Posterior vena cava (tissue), 2 donors: ENCODE data around the gene DNAI1. TPM values are rescaled to one million over a fixed set of nuclear protein-coding genes. Genes with fewer than 3 reads are reported as not detected.

Source experiments
- DNase-seq: peaks from one replicate; pipeline ENCODE4 v3.0.0-alpha.2; 2020; ENCODE audit warnings: low spot score
- intact Hi-C, 2 donors: fragments of 100-400 bp; cut with DNase I; formaldehyde crosslinking; loops; one replicate each; pipeline versions ENCODE4 v1.14.1 to v1.14.2; 2022 to 2023
- total RNA-seq, 2 donors: library from RNA; stranded (reverse); fragmentation: NEBNext Ultra II Directional; extraction: Animal tissue kit (Norgen Biotek cat#: 25700); gene quantifications; one replicate each; pipeline ENCODE4 v1.2.1, GENCODE V29; 2021
- donor health status: DM: yes; HTN: yes; CAD: no.
- donor health status: DM: yes; HTN: yes; CAD: no.

Gene DNAI1
- total RNA-seq, 2 donors from 2014 or later, result not detected

DNA sequence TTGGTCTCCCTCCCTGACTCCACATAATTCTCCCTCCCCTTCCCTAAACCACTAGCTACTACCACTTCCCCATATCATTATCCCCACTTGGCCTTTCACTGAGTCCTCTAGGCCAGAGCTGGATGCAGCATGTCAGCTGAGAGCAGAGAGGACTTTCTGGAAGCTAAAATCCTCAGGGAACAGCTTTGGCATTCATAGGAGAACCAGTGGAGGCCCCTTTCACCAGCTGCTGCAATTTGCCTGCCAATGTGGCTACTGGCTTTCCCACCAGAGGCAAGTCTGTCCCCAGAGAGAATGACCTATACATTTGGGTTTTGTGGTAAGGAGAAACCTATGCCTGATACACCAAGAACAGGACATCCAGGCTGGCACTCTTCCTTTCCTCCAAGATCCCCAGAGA, 14.6 kb upstream of the DNAI1 start:
- intact Hi-C loops, result loop anchor here in 1 of 2 donors (5.0 kb wide), 1 partner anchor 53 kb away; no protein-coding TSS in a partner anchor
- no peak for DNase-seq

GRCh38 chr9:34446468-34446891, 12.1 kb upstream of the DNAI1 start:
- intact Hi-C loops, result no loop called here
- no peak for DNase-seq

DNA sequence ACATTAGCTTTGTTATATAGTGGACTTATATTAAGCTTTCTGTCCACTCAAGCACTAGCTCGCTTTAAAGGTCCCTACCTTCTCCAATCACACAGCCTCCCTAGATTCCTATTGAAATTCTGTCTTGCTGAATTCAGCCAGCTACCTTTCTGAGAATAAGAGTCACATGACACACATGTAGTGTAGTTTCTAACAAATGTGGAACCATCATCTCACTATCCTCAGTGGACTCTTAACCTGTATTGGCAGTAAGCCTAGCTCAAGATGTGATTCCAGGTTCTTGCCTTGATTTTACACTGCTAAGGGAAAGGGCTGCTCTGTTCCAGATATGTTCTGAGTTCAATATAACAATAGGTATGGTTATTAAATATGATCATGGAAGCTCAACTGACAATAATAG, 11.7 kb upstream of the DNAI1 start:
- intact Hi-C loops, result no loop called here

GRCh38 chr9:34450644-34451043, 8.0 kb upstream of the DNAI1 start:
- intact Hi-C loops, result no loop called here

More for the DNA sequence above, 11.7 kb upstream of the DNAI1 start:
- DNase-seq, result no peak

GRCh38 chr9:34451135-34451534, 7.5 kb upstream of the DNAI1 start:
- DNase-seq, result no peak
- intact Hi-C loops, result no loop called here

More at GRCh38 chr9:34450644-34451043, 8.0 kb upstream of the DNAI1 start:
- DNase-seq, result no peak

DNA sequence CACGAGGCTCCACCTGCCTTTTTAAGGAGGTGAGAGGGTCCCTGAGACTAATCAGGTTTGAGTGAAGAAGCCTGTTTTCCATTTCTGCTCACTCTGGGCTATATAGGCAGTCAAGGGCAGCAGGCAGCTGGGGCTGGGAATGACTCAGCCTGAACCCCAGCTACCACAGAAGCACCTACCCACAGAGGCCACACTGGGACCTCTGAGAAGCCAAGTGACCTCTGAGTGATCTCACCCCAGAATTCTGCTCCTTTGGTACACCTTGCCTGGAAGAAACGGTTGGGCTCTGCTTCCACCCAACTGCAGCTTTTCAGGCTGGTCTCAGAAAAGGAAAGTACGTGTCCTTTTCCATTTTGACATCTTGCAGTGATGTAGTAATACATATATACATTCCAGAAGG, 7.1 kb upstream of the DNAI1 start:
- DNase-seq, result no peak
- intact Hi-C loops, result no loop called here

DNA sequence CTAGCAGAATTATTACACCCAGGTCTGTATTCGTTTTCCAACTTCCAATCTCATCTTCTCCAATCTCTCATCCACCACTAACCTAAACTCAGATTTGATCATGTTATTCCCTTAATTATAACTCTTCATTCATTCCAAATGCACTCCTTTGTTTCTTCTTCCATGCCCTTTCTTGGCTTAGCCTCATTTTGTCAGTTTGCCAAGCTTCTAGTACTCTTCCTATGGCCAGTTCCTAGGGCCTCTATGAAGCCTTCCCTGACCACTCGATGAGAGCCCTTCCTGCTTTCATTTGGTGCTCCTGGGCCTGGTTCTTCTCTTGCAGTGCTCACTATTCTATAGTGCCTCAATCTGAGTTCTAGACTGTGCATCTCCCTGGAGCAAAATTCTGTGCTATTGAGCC, 6.0 kb upstream of the DNAI1 start:
- intact Hi-C loops, result no loop called here
- no peak for DNase-seq

DNA sequence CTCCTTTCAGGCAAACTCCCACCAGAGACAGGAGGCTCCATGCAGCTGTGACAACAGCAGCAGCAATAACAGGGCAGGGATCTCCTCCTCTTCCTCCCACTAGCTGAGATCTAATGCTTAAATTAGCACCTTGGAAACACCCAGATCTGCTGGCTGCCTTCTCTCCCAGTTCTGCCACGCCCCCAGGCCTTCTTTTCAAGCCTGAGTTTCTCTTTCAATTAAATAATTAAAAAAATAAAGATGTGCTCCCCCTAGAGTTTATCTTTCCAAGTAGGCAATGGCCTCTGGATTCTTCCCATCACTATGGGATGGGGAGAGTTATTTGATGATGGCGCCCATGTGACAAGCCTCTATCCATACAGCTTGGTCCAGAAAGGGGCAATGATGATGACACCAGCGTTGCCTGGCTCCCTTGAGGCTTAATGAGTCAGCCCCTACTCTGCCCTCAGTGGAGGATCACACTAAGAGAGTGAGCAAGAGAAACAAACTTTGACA, 4.0 kb upstream of the DNAI1 start:
- peak; percentile 82 for DNase-seq
- intact Hi-C loops, result loop anchor here in 1 of 2 donors (5.0 kb wide), 1 partner anchor 598 kb away; no protein-coding TSS in a partner anchor

GRCh38 chr9:34456151-34456550, 2.5 kb upstream of the DNAI1 start:
- DNase-seq, result no peak
- intact Hi-C loops, result loop anchor here in 1 of 2 donors (5.0 kb wide), 1 partner anchor 596 kb away; no protein-coding TSS in a partner anchor

- intact Hi-C loops, result loop anchor here in 1 of 2 donors (5.0 kb wide), 1 partner anchor 596 kb away; no protein-coding TSS in a partner anchor
- no peak for DNase-seq
Measured at GRCh38 chr9:34456746-34457145, 1.9 kb upstream of the DNAI1 start.

GRCh38 chr9:34457266-34458012, 1.2 kb upstream of the DNAI1 start:
- intact Hi-C loops, result loop anchor here in 1 of 2 donors (5.0 kb wide), 1 partner anchor 595 kb away; no protein-coding TSS in a partner anchor
- peak; percentile 93 for DNase-seq

DNA sequence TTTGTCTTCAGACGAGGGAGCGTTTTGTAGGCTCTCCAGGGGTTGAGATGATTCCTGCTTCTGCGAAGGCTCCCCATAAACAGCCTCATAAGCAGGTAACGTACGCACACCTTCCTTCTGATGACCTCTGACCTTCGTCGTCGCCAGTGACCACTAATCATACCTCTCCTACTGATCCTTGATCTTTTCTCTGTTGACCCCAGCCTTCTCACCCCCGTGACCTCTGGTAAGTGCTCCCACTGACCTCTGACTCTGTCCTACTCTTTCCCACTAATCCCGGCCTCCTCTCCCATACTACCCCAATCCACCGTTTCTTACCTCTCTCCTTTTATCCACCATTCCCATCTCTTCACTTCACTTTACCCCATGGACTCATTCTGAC, 345 bp downstream of the DNAI1 start:
- no peak for DNase-seq
- intact Hi-C loops, result loop anchor here in 1 of 2 donors (5.0 kb wide), 1 partner anchor 593 kb away; no protein-coding TSS in a partner anchor

DNA sequence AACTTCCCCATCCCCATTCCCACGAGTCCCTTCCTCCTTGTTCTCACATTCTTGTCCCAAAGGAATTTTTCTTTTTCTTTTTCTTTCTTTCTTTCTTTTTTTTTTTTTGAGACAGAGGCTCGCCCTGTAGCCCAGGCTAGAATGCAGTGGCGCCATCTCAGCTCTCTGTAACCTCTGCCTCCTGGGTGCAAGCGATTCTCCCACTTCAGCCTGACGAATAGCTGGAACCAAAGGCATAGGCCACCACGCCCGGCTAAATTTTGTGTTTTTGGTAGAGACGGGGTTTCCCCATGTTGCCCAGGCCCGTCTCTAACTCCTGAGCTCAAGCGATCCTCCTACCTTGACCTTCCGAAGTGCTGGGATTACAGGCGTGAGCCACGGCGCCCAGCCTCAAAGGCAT, 751 bp downstream of the DNAI1 start:
- intact Hi-C loops, result loop anchor here in 1 of 2 donors (5.0 kb wide), 1 partner anchor 593 kb away; no protein-coding TSS in a partner anchor
- no peak for DNase-seq

DNA sequence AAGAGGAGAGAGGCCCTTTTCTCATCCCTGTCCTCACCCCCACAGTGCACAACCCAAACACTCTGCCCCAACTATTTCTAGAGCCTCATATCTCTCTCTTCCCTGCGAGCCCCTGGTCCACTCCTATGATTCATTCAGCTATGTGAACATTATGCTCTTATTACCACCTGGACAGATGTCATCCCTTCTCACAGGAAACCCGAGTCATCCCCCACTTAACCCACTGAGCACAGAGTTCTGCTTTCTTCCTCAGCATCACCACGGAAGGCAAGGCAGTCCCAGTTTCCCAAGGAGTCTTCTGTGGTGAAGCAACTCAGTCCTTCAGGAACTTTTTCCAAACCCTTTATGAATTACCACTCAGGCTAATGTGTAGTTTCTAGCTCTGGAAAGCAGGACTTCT, 1.3 kb downstream of the DNAI1 start:
- intact Hi-C loops, result loop anchor here in 1 of 2 donors (5.0 kb wide), 1 partner anchor 592 kb away; no protein-coding TSS in a partner anchor
- no peak for DNase-seq

DNA sequence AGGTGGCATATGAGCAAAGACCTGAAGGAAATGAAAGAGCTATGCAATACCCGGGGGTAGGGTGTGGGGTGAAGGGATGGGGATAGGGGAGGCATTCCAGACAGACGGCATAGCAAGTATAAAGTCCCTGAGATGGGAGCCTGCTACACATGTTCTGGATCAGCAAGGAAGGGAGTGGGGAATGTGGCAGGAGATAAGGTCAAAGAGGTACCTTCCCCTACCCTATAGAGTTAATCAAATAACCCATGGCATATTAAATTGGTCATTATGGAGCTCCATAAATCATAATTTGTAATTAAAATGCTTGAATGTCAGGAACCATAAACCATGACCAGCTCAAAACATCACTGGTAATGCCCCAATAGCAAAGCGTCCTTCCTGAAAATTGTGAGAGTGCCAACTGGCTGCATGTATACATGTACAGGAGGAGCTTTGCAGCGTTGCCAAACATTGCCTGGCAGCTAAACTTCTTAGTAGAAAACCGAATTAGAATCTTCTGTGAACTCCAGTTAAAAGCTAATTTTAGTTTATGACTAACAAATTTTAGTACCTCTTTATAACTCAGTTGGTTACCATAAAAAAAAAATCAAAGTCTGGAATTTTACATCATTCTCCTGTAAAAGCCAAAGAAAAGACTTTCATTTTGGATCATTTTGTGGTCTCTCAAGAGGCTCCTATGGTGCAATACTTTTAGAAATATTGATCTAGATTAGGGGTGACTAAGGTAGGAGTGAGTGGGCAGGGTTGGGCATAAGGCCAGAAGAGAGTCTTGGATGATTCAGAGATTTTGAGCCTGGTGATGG, 4.7 kb downstream of the DNAI1 start:
- no peak for DNase-seq

DNA sequence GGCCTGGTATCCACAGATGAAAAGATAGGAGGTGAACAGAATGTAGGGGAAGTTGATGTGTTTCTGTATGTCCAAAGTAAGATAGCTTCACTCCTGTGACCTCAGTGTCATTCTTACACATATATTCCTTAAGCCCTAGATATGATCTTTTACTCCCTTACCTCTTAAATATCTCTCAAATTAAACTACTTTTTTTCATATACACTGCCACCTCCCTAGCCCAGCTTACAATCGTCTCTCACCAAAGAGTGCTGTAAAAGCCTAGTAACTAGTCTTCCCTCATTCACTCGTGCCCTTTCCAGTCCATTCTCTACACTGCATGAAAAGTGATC, 5.3 kb downstream of the DNAI1 start:
- no peak for DNase-seq
- intact Hi-C loops, result loop anchor here in 1 of 2 donors (2.0 kb wide), 1 partner anchor 33 kb away; no protein-coding TSS in a partner anchor

More for the DNA sequence above, 4.7 kb downstream of the DNAI1 start:
- intact Hi-C loops, result loop anchor here in 1 of 2 donors (2.0 kb wide), 1 partner anchor 32 kb away; no protein-coding TSS in a partner anchor

DNA sequence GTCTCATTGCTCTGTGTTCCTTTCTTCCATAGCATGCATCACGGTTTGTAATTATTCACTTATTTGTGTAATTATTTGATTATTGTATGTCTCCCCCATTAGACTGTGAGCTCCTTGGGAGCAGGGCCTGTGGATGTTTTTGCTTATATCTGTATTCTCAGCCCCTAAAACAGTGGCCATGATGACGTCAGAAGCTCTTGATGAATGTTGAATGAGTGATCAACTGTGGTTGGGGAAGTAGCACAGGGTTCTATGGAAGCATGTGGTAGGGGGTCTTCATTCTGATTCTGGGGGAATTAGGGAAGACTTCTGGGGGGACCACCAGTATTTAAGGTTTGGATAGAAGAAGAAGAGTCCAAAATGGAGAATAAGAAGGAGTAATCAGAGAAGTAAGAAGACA, 6.0 kb downstream of the DNAI1 start:
- DNase-seq, result no peak
- intact Hi-C loops, result no loop called here

GRCh38 chr9:34465468-34465867, 6.9 kb downstream of the DNAI1 start:
- no peak for DNase-seq
- intact Hi-C loops, result no loop called here

GRCh38 chr9:34475097-34475496, 16.5 kb downstream of the DNAI1 start:
- DNase-seq, result no peak
- intact Hi-C loops, result no loop called here

GRCh38 chr9:34477541-34477940, 18.9 kb downstream of the DNAI1 start:
- no peak for DNase-seq
- intact Hi-C loops, result no loop called here
